Measurements from ENCODE around the gene C1S. TPM values are rescaled to one million over a fixed set of nuclear protein-coding genes. Genes with fewer than 3 reads are reported as not detected.

C1S gene
- total RNA-seq, 2 donors from 2014 or later = 114 to 232 TPM

DNA sequence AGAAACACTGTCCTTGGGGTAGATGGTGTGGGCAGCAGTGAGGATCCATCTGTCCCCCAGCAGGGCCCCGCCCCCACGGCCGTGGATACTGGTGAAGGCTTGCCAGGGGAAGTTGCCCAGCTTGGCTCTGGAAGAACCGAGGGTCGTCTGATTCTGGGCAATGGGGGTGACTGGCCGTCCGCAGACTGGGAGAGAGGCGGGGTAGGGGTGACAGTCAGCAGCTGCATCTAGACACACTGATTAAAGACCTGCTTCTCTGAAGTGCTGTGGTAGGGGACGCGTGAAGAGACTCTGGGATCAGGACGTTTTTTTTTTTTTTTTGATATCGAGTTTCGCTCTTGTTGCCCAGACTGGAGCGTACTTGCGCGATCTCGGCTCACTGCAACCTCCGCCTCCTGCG is 36.5 kb downstream of the C1S start:
- Histone ChIP-seq H3K4me1 (peaks cover 0 to 11% of the 10 kb centered on the region in 2 donors), H3K27me3 (no peaks in the 10 kb centered on the region), H3K9me3 (no peaks in the 10 kb centered on the region), H3K4me3 (no peak overlapping the region), H3K27ac (no peak overlapping the region), H3K36me3 (peaks cover 5% of the 10 kb centered on the region)
- TF ChIP-seq, protein P1, sequence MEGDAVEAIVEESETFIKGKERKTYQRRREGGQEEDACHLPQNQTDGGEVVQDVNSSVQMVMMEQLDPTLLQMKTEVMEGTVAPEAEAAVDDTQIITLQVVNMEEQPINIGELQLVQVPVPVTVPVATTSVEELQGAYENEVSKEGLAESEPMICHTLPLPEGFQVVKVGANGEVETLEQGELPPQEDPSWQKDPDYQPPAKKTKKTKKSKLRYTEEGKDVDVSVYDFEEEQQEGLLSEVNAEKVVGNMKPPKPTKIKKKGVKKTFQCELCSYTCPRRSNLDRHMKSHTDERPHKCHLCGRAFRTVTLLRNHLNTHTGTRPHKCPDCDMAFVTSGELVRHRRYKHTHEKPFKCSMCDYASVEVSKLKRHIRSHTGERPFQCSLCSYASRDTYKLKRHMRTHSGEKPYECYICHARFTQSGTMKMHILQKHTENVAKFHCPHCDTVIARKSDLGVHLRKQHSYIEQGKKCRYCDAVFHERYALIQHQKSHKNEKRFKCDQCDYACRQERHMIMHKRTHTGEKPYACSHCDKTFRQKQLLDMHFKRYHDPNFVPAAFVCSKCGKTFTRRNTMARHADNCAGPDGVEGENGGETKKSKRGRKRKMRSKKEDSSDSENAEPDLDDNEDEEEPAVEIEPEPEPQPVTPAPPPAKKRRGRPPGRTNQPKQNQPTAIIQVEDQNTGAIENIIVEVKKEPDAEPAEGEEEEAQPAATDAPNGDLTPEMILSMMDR (IDR thresholded peaks at IDR 0.05) = no peak
- DNase-seq (ENCODE audit: low spot score) = no peak

DNA sequence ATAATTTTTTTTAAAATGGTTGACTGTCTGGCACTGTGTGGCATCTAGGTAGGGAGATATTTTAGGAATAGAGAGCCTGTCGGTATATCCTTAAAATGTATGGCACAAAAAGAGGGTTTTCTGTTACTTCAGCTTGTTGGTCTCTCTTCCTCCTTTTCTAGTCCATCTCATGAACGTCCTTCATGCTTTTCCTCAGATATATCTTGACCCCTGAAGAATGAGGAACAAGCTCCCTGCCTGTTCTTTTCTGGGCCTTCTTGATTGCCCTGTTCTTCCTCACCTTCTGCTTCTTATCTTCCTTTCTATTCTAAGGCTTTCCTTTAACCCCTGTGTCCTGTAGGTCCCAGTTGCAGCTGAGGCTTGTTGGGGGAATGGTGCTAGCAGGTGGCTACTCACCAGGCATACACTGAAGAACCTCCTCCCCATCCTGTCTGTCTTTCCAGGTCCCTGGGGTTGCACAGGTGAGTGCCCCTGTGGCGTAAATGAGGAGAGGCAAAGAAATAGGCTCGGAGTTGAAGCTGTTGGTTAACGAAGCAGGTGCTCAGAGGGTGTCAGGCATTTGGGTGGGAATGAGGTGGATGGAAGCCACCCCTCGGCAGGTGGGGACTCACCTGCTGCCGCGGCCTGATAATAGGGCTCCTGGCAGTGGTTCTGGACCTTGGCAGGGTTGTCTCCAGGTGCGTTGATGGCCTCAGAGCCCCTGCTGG is 38.9 kb downstream of the C1S start:
- no peaks in the 10 kb centered on the region for H3K9me3 ChIP-seq
- TF ChIP-seq, protein P1 (IDR thresholded peaks at IDR 0.05) = no peak
- no peak for DNase-seq (ENCODE audit: low spot score)
- H3K4me1 ChIP-seq = no peaks in the 10 kb centered on the region
- peaks cover 5% of the 10 kb centered on the region for H3K36me3 ChIP-seq
- no peaks in the 10 kb centered on the region for H3K27me3 ChIP-seq
- H3K4me3 ChIP-seq = no peak overlapping the region
- no peak overlapping the region for H3K27ac ChIP-seq

DNA sequence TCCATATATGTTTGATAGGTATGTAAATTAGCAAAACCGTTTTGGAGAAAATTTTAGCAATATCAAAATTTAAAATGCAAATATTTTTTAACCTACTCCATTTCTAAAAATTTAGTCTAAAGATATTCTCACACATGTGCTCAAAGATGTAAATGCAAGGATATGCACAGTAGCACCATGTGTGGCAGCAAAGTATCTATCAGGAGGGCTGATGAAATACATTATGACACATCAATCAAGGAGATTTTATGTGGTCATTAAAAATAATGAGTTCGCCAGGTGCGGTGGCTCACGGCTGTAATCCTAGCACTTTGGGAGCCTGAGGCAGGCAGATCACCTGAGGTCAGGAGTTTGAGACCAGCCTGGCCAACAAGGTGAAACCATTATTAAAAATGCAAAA is 39.7 kb downstream of the C1S start:
- H3K9me3 ChIP-seq = no peaks in the 10 kb centered on the region
- no peak overlapping the region for H3K4me3 ChIP-seq
- TF ChIP-seq, protein P1 (IDR thresholded peaks at IDR 0.05) = no peak
- H3K27me3 ChIP-seq = no peaks in the 10 kb centered on the region
- H3K4me1 ChIP-seq = no peaks in the 10 kb centered on the region
- no peak for DNase-seq (ENCODE audit: low spot score)
- H3K36me3 ChIP-seq = peaks cover 5% of the 10 kb centered on the region
- H3K27ac ChIP-seq = no peak overlapping the region

DNA sequence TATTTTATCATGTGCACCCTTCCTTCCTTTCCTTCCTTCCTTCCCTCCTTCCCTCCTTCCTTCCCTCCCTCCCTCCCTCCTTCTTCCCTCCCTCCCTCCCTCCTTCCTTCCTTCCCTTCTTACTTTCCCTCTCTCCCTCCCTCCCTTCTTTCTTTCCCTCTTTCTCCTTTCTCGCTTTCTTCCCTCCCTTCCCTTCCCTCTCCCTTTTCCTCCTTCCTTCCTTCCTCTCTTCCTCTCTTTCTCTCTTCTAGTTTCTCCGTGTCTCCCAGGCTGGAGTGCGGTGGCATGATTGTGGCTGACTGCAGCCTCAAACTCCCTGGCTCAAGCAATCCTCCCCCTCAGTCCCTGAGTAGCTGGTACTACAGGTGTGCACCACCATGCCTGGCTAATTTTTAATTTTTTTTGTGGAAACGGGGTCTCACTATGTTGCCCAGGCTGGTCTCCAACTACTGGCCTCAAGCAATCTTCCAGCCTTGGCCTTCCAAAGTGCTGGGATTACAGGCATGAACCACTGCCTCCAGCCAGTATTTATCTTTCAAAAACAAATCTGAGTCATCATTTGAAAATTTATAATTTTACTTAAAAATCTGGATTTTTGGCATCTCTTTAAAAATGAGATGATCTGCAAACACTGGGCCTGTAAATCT is 40.7 kb downstream of the C1S start:
- peak overlapping the region in 1 of 2 donors; percentile 19 for H3K27ac ChIP-seq
- peaks cover 9% of the 10 kb centered on the region for H3K36me3 ChIP-seq
- DNase-seq (ENCODE audit: low spot score) = no peak
- no peaks in the 10 kb centered on the region for H3K4me1 ChIP-seq
- H3K27me3 ChIP-seq = no peaks in the 10 kb centered on the region
- no peak overlapping the region for H3K4me3 ChIP-seq
- H3K9me3 ChIP-seq = peaks cover 3 to 6% of the 10 kb centered on the region in 2 donors
- TF ChIP-seq, protein P1 (IDR thresholded peaks at IDR 0.05) = no peak

DNA sequence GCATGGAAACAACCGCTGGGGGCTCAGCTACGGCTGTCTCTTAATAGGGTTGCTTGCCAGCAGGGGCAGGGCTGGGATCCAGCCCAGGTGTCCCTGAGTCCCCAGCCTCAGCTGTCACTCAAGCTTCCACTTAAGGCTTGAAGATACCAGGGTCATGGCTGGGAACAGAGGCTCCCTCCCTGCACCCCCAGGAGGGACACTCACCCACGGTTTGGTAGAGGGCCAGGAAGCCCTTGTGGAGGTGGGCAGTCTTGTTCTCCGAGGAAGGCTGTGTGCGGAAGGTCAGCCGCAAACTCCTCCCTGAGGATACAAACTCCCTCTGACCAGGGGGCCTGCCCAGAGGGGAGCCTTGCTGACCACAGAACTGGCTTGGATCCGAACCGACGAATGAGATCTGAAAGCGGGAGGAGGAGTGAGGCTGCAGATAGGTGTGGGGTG is 41.2 kb downstream of the C1S start:
- TF ChIP-seq, protein P1 (IDR thresholded peaks at IDR 0.05) = no peak

More for the DNA sequence above, 41.2 kb downstream of the C1S start:
- Histone ChIP-seq H3K9me3 (peaks cover 3 to 10% of the 10 kb centered on the region in 2 donors), H3K27me3 (no peaks in the 10 kb centered on the region), H3K36me3 (peaks cover 14% of the 10 kb centered on the region), H3K4me1 (no peaks in the 10 kb centered on the region), H3K4me3 (no peak overlapping the region), H3K27ac (peak overlapping the region in 1 of 2 donors; percentile 19)
- no peak for DNase-seq (ENCODE audit: low spot score)
